Thyroid gland (tissue), 4 donors: Measurements from ENCODE around the gene STARD3NL. TPM values are rescaled to one million over a fixed set of nuclear protein-coding genes. Genes with fewer than 3 reads are reported as not detected.

Experiments
- DNase-seq, 2 donors: peaks; one replicate each; pipeline ENCODE4 v3.0.0-alpha.2; 2019
- H3K27ac ChIP-seq, 3 donors: fragments of 200-600 bp; sonication (generic); 1 replicate in 2 of 3; 2 replicates in 1 of 3; pipeline ENCODE4 v1.5.1; 2016 to 2019; ENCODE audit warnings: mild to moderate bottlenecking in 1 of 3, moderate library complexity in 1 of 3
- H3K27me3 ChIP-seq: fragments of 200-600 bp; sonication (generic); one replicate; pipeline ENCODE4 v1.5.1; 2019
- H3K36me3 ChIP-seq, 2 donors: fragments of 200-600 bp; sonication (generic); one replicate each; pipeline ENCODE4 v1.5.1; 2016 to 2019
- H3K4me1 ChIP-seq, 2 donors: fragments of 200-600 bp; sonication (generic); one replicate each; pipeline ENCODE4 v1.5.1; 2017 to 2019
- H3K4me3 ChIP-seq, 3 donors: fragments of 200-600 bp; sonication (generic); replicated peaks in 1 of 3; 1 replicate in 2 of 3; 2 replicates in 1 of 3; pipeline ENCODE4 v1.5.1; 2016; ENCODE audit warnings: mild to moderate bottlenecking in 1 of 3
- H3K9me3 ChIP-seq: fragments of 200-600 bp; sonication (generic); one replicate; pipeline ENCODE4 v1.5.1; 2017
- CTCF ChIP-seq, 6 experiments: fragments of 200-600 bp in 3 of 6; fragments of 450-650 bp in 3 of 6; sonication (generic) in 3 of 6; IDR thresholded peaks; one replicate each; pipeline ENCODE4 v1.5.1; 2016 to 2019; ENCODE audit warnings: antibody characterized with exemption in 6 of 6, mild to moderate bottlenecking in 2 of 6, inconsistent platforms in 1 of 6, moderate library complexity in 1 of 6
- POLR2A ChIP-seq, 2 donors: fragments of 450-650 bp; IDR thresholded peaks; one replicate each; pipeline ENCODE4 v1.6.1; 2017; ENCODE audit warnings: antibody characterized with exemption in 2 of 2, mild to moderate bottlenecking in 2 of 2, moderate library complexity in 1 of 2
- WGBS, 2 donors: methylation state at CpG; one replicate each; pipeline ENCODE4 v1.1.5; 2017; 5-methylcytosine and 5-hydroxymethylcytosine counted together
- intact Hi-C: fragments of 100-400 bp; cut with DNase I; formaldehyde crosslinking; loops from one replicate; pipeline ENCODE4 v1.15.1; 2023
- total RNA-seq, 4 donors: library from RNA; depleted of rRNA; stranded (reverse); fragments of >200 nt; gene quantifications; one replicate each; pipeline ENCODE4 v1.2.3, GENCODE V29; 2016

The STARD3NL gene
- total RNA-seq, 4 donors from 2014 or later, result 53.1 to 77.4 (median 62.0) TPM

GRCh38 chr7:38217672-38218071, 39.6 kb downstream of the STARD3NL start:
- DNase-seq, result no peak
- Histone ChIP-seq H3K27ac (no peak overlapping the region), H3K36me3 (peaks cover 11 to 35% of the 10 kb centered on the region in 2 donors), H3K9me3 (no peaks in the 10 kb centered on the region), H3K27me3 (no peaks in the 10 kb centered on the region), H3K4me1 (peaks cover 0 to 6% of the 10 kb centered on the region in 2 donors), H3K4me3 (no peak overlapping the region)
- TF ChIP-seq CTCF (IDR thresholded peaks at IDR 0.05), result no peak
- TF ChIP-seq POLR2A (IDR thresholded peaks at IDR 0.05), result no peak
- WGBS, 2 donors, result 93 to 97% methylated on average over 2 of the region's 2 CpGs
- intact Hi-C loops, result loop anchor here (5.0 to 10.0 kb wide), 2 partner anchors 97 to 315 kb away; no protein-coding TSS in a partner anchor

GRCh38 chr7:38220452-38220851, 42.4 kb downstream of the STARD3NL start:
- H3K4me3 ChIP-seq, result no peak overlapping the region
- H3K9me3 ChIP-seq, result no peaks in the 10 kb centered on the region
- peaks cover 11 to 35% of the 10 kb centered on the region in 2 donors for H3K36me3 ChIP-seq
- H3K27ac ChIP-seq, result no peak overlapping the region
- intact Hi-C loops, result loop anchor here (5.0 kb wide), 1 partner anchor 113 kb away; no protein-coding TSS in a partner anchor
- 90 to 91% methylated on average over 3 of the region's 3 CpGs for WGBS, 2 donors
- H3K4me1 ChIP-seq, result peaks cover 0 to 6% of the 10 kb centered on the region in 2 donors
- DNase-seq, result no peak
- no peaks in the 10 kb centered on the region for H3K27me3 ChIP-seq
- TF ChIP-seq POLR2A (IDR thresholded peaks at IDR 0.05) (no peak), CTCF (IDR thresholded peaks at IDR 0.05) (no peak)

- WGBS, 2 donors, result 62 to 65% methylated on average over 5 of the region's 5 CpGs
- peaks cover 8 to 30% of the 10 kb centered on the region in 2 donors for H3K36me3 ChIP-seq
These were observed 44.5 kb downstream of the STARD3NL start for GRCh38 chr7:38222481-38223096.

GRCh38 chr7:38223306-38223705, 45.3 kb downstream of the STARD3NL start:
- 94 to 97% methylated on average over 2 of the region's 2 CpGs for WGBS, 2 donors
- Histone ChIP-seq H3K27me3 (no peaks in the 10 kb centered on the region), H3K27ac (no peak overlapping the region), H3K9me3 (no peaks in the 10 kb centered on the region), H3K36me3 (peaks cover 5 to 22% of the 10 kb centered on the region in 2 donors), H3K4me3 (no peak overlapping the region), H3K4me1 (no peaks in the 10 kb centered on the region)
- TF ChIP-seq POLR2A (IDR thresholded peaks at IDR 0.05), result no peak
- TF ChIP-seq CTCF (IDR thresholded peaks at IDR 0.05), result no peak
- intact Hi-C loops, result loop anchor here (5.0 kb wide), 1 partner anchor 116 kb away; no protein-coding TSS in a partner anchor
- DNase-seq, result no peak

More at GRCh38 chr7:38222481-38223096, 44.5 kb downstream of the STARD3NL start:
- Histone ChIP-seq H3K9me3 (no peaks in the 10 kb centered on the region), H3K27ac (peak overlapping the region in 1 of 3 donors; percentile 39), H3K4me1 (no peaks in the 10 kb centered on the region), H3K4me3 (no peak overlapping the region), H3K27me3 (no peaks in the 10 kb centered on the region)
- intact Hi-C loops, result loop anchor here (5.0 kb wide), 1 partner anchor 115 kb away; no protein-coding TSS in a partner anchor
- TF ChIP-seq CTCF (IDR thresholded peaks at IDR 0.05), result peak; percentile 70 to 98 (median 86)
- no peak for TF ChIP-seq POLR2A (IDR thresholded peaks at IDR 0.05)
- no peak for DNase-seq

GRCh38 chr7:38224392-38224791, 46.3 kb downstream of the STARD3NL start:
- peaks cover 12 to 22% of the 10 kb centered on the region in 2 donors for H3K36me3 ChIP-seq
- no peak for DNase-seq
- H3K4me1 ChIP-seq, result no peaks in the 10 kb centered on the region
- H3K27ac ChIP-seq, result no peak overlapping the region
- intact Hi-C loops, result loop anchor here (5.0 kb wide), 1 partner anchor 117 kb away; no protein-coding TSS in a partner anchor
- WGBS, 2 donors, result 90 to 94% methylated on average over 5 of the region's 5 CpGs
- H3K27me3 ChIP-seq, result no peaks in the 10 kb centered on the region
- no peak overlapping the region for H3K4me3 ChIP-seq
- no peaks in the 10 kb centered on the region for H3K9me3 ChIP-seq
- TF ChIP-seq POLR2A (IDR thresholded peaks at IDR 0.05) (no peak), CTCF (IDR thresholded peaks at IDR 0.05) (no peak)
